Endodermal cell (in vitro differentiated cells): ENCODE results near the gene TYROBP. TPM values are rescaled to one million over a fixed set of nuclear protein-coding genes. Genes with fewer than 3 reads are reported as not detected.

ENCODE experiments used
- DNase-seq: peaks from one replicate; pipeline ENCODE4 v3.0.0-alpha.2; 2017
- H3K27ac ChIP-seq: 2 replicates; pipeline ENCODE4 v1.5.1; 2013; ENCODE audit warnings: mild to moderate bottlenecking, low read depth, low read length, moderate library complexity
- H3K27me3 ChIP-seq: 2 replicates; pipeline ENCODE4 v1.6.1; 2013; ENCODE audit warnings: mild to moderate bottlenecking, low read length, moderate library complexity; ENCODE audit not compliant: insufficient read depth, control insufficient read depth, poor library complexity, severe bottlenecking
- H3K36me3 ChIP-seq: 2 replicates; pipeline ENCODE4 v1.7.0; 2013; ENCODE audit warnings: mild to moderate bottlenecking, low read length, moderate library complexity; ENCODE audit not compliant: control insufficient read depth, insufficient read depth
- H3K4me1 ChIP-seq: one replicate; pipeline ENCODE4 v1.7.0; 2013; ENCODE audit warnings: low read length; ENCODE audit not compliant: control insufficient read depth, insufficient read depth
- H3K4me3 ChIP-seq: 2 replicates; pipeline ENCODE4 v1.5.1; 2013; ENCODE audit warnings: mild to moderate bottlenecking, low read length, moderate library complexity
- H3K9ac ChIP-seq: 2 replicates; pipeline ENCODE4 v1.6.1; 2013; ENCODE audit warnings: mild to moderate bottlenecking, low read length, moderate library complexity; ENCODE audit not compliant: poor library complexity, severe bottlenecking; ENCODE audit errors: extremely low read depth
- H3K9me3 ChIP-seq: 2 replicates; pipeline ENCODE4 v1.6.1; 2013; ENCODE audit warnings: mild to moderate bottlenecking, low read length, moderate library complexity; ENCODE audit not compliant: control insufficient read depth
- H3K27ac Mint-ChIP-seq: 2 replicates; pipeline ENCODE4 v1.8.0; 2020; ENCODE audit warnings: mixed read lengths
- H3K27me3 Mint-ChIP-seq: 2 replicates; pipeline ENCODE4 v1.8.0; 2021; ENCODE audit warnings: mild to moderate bottlenecking, mixed read lengths; ENCODE audit not compliant: insufficient read depth
- H3K36me3 Mint-ChIP-seq: 2 replicates; pipeline ENCODE4 v1.8.0; 2020; ENCODE audit warnings: low read depth, mixed read lengths
- H3K4me1 Mint-ChIP-seq: 2 replicates; pipeline ENCODE4 v1.8.0; 2020; ENCODE audit warnings: mixed read lengths
- H3K4me3 Mint-ChIP-seq: 2 replicates; pipeline ENCODE4 v1.8.0; 2020; ENCODE audit warnings: mild to moderate bottlenecking, moderate library complexity, mixed read lengths
- H3K9me3 Mint-ChIP-seq: 2 replicates; pipeline ENCODE4 v1.8.0; 2020; ENCODE audit warnings: mild to moderate bottlenecking, mixed read lengths
- WGBS, 2 experiments: methylation state at CpG; one replicate each; pipeline versions ENCODE4 v1.1.5 to v1.1.7; 2013; ENCODE audit warnings: missing lambda C conversion rate in 2 of 2, mixed read lengths in 1 of 2; ENCODE audit not compliant: insufficient coverage in 1 of 2, insufficient read length in 1 of 2; 5-methylcytosine and 5-hydroxymethylcytosine counted together
- total RNA-seq, 2 donors: library from RNA; stranded (reverse); fragmentation: NEBNext Ultra II Directional in 1 of 2; extraction: Animal tissue kit (Norgen Biotek cat#: 25700) in 1 of 2; gene quantifications; 2 replicates in 1 of 2; 3 replicates in 1 of 2; pipeline ENCODE4 v1.2.1, GENCODE V29; 2021
- TF ChIP-seq, protein P1 (sequence below): fragments of 200-600 bp; sonication (generic); conservative IDR thresholded peaks from 2 replicates; pipeline ENCODE4 v1.5.0; 2021; ENCODE audit warnings: antibody characterized with exemption, mild to moderate bottlenecking

Gene TYROBP
- total RNA-seq, 2 donors from 2014 or later: not detected

DNA sequence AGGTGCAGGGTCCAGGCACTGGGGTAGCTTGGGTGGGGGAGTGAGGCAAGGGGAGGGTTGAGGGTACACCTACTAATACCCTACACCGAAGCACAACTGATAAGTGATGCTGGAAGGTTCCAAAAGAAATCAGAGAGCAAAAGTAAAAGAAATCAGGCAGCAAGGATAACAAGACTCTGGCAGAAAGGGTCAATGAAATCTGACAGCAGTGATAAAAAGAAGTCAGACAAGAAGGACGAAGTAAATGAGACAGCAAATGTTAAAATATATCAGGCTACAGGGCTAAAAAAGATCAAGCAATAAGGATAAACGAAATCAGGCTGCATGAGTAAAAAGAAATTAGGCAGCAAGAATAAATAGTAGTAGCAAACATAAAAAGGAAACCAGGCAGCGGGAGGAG lies 32.7 kb upstream of the TYROBP start:
- WGBS, 2 experiments: 89 to 95% methylated on average over 4 of the region's 4 CpGs
- no peak overlapping the region for H3K27ac Mint-ChIP-seq
- peaks cover 19% of the 10 kb centered on the region for H3K4me1 Mint-ChIP-seq
- no peak overlapping the region for H3K27ac ChIP-seq
- no peak overlapping the region for H3K9ac ChIP-seq
- peaks cover 21% of the 10 kb centered on the region for H3K36me3 Mint-ChIP-seq
- H3K9me3 ChIP-seq: no peaks in the 10 kb centered on the region
- H3K4me3 Mint-ChIP-seq: no peak overlapping the region
- no peak for DNase-seq
- TF ChIP-seq, protein P1, sequence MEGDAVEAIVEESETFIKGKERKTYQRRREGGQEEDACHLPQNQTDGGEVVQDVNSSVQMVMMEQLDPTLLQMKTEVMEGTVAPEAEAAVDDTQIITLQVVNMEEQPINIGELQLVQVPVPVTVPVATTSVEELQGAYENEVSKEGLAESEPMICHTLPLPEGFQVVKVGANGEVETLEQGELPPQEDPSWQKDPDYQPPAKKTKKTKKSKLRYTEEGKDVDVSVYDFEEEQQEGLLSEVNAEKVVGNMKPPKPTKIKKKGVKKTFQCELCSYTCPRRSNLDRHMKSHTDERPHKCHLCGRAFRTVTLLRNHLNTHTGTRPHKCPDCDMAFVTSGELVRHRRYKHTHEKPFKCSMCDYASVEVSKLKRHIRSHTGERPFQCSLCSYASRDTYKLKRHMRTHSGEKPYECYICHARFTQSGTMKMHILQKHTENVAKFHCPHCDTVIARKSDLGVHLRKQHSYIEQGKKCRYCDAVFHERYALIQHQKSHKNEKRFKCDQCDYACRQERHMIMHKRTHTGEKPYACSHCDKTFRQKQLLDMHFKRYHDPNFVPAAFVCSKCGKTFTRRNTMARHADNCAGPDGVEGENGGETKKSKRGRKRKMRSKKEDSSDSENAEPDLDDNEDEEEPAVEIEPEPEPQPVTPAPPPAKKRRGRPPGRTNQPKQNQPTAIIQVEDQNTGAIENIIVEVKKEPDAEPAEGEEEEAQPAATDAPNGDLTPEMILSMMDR: no peak
- H3K27me3 ChIP-seq: no peaks in the 10 kb centered on the region
- no peaks in the 10 kb centered on the region for H3K27me3 Mint-ChIP-seq
- no peak overlapping the region for H3K4me3 ChIP-seq
- H3K9me3 Mint-ChIP-seq: no peaks in the 10 kb centered on the region
- peaks cover 3% of the 10 kb centered on the region for H3K36me3 ChIP-seq
- peaks cover 6% of the 10 kb centered on the region for H3K4me1 ChIP-seq

DNA sequence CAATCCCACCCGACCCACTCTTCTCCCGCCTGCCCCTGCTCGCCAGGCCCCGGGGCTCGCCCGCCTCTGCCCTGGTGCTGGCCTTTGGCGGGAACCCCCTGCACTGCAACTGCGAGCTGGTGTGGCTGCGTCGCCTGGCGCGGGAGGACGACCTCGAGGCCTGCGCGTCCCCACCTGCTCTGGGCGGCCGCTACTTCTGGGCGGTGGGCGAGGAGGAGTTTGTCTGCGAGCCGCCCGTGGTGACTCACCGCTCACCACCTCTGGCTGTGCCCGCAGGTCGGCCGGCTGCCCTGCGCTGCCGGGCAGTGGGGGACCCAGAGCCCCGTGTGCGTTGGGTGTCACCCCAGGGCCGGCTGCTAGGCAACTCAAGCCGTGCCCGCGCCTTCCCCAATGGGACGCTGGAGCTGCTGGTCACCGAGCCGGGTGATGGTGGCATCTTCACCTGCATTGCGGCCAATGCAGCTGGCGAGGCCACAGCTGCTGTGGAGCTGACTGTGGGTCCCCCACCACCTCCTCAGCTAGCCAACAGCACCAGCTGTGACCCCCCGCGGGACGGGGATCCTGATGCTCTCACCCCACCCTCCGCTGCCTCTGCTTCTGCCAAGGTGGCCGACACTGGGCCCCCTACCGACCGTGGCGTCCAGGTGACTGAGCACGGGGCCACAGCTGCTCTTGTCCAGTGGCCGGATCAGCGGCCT lies 32.1 kb upstream of the TYROBP start:
- 95 to 96% methylated on average over 29 to 51 of the region's 51 CpGs for WGBS, 2 experiments
- TF ChIP-seq, protein P1: no peak
- Mint-ChIP-seq H3K27me3 (no peaks in the 10 kb centered on the region), H3K27ac (no peak overlapping the region), H3K4me1 (peaks cover 23% of the 10 kb centered on the region), H3K4me3 (no peak overlapping the region), H3K36me3 (peaks cover 21% of the 10 kb centered on the region), H3K9me3 (no peaks in the 10 kb centered on the region)
- Histone ChIP-seq H3K4me3 (no peak overlapping the region), H3K36me3 (peaks cover 3% of the 10 kb centered on the region), H3K9ac (no peak overlapping the region), H3K9me3 (no peaks in the 10 kb centered on the region), H3K27ac (no peak overlapping the region), H3K4me1 (peaks cover 6% of the 10 kb centered on the region), H3K27me3 (no peaks in the 10 kb centered on the region)
- DNase-seq: no peak

DNA sequence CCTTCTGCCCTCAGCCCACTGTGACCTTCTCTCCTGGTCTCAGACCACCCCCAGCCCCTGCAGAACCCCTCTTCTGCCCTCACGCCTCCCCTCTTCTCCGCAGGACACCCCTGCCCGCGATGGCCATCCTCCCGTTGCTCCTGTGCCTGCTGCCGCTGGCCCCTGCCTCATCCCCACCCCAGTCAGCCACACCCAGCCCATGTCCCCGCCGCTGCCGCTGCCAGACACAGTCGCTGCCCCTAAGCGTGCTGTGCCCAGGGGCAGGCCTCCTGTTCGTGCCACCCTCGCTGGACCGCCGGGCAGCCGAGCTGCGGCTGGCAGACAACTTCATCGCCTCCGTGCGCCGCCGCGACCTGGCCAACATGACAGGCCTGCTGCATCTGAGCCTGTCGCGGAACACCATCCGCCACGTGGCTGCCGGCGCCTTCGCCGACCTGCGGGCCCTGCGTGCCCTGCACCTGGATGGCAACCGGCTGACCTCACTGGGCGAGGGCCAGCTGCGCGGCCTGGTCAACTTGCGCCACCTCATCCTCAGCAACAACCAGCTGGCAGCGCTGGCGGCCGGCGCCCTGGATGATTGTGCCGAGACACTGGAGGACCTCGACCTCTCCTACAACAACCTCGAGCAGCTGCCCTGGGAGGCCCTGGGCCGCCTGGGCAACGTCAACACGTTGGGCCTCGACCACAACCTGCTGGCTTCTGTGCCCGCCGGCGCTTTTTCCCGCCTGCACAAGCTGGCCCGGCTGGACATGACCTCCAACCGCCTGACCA lies 31.4 kb upstream of the TYROBP start:
- no peak for DNase-seq
- H3K36me3 Mint-ChIP-seq: peaks cover 21% of the 10 kb centered on the region
- no peak overlapping the region for H3K4me3 Mint-ChIP-seq
- Histone ChIP-seq H3K36me3 (peaks cover 3% of the 10 kb centered on the region), H3K27me3 (no peaks in the 10 kb centered on the region), H3K4me3 (no peak overlapping the region), H3K9me3 (no peaks in the 10 kb centered on the region), H3K27ac (no peak overlapping the region), H3K4me1 (peaks cover 6% of the 10 kb centered on the region), H3K9ac (no peak overlapping the region)
- WGBS, 2 experiments: 95 to 96% methylated on average over 41 to 55 of the region's 55 CpGs
- no peak overlapping the region for H3K27ac Mint-ChIP-seq
- H3K9me3 Mint-ChIP-seq: no peaks in the 10 kb centered on the region
- peaks cover 23% of the 10 kb centered on the region for H3K4me1 Mint-ChIP-seq
- no peaks in the 10 kb centered on the region for H3K27me3 Mint-ChIP-seq
- TF ChIP-seq, protein P1: no peak
